B cell (primary cell): ENCODE measurements around the gene SIRT7.

Experiments
- EZH2 ChIP-seq: IDR thresholded peaks from 2 replicates; pipeline ENCODE4 v1.6.1; 2012; ENCODE audit warnings: borderline replicate concordance, low read depth, mild to moderate bottlenecking, moderate library complexity, low read length; ENCODE audit not compliant: insufficient read depth, poor library complexity, severe bottlenecking
- TF ChIP-seq, protein P1 (sequence below): fragments of 200-600 bp; IDR thresholded peaks from one replicate; pipeline ENCODE4 v1.8.0; 2022; ENCODE audit warnings: antibody characterized with exemption, mild to moderate bottlenecking

- TF ChIP-seq, protein P1, sequence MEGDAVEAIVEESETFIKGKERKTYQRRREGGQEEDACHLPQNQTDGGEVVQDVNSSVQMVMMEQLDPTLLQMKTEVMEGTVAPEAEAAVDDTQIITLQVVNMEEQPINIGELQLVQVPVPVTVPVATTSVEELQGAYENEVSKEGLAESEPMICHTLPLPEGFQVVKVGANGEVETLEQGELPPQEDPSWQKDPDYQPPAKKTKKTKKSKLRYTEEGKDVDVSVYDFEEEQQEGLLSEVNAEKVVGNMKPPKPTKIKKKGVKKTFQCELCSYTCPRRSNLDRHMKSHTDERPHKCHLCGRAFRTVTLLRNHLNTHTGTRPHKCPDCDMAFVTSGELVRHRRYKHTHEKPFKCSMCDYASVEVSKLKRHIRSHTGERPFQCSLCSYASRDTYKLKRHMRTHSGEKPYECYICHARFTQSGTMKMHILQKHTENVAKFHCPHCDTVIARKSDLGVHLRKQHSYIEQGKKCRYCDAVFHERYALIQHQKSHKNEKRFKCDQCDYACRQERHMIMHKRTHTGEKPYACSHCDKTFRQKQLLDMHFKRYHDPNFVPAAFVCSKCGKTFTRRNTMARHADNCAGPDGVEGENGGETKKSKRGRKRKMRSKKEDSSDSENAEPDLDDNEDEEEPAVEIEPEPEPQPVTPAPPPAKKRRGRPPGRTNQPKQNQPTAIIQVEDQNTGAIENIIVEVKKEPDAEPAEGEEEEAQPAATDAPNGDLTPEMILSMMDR: no peak
- TF ChIP-seq EZH2: no peak
Observed at GRCh38 chr17:81955058-81955681, 37.2 kb upstream of the SIRT7 start.
